Activated CD4-positive, alpha-beta T cell treated with anti-CD3 and anti-CD28 coated beads, Interleukin-2, amount 50 U/mL, for 16 hours (primary cell): ENCODE data around the gene TBX22.
"Not testable (repeated sequence)": the region's sequence is repeated elsewhere in the genome, so short reads cannot be mapped to it uniquely, and the experiment has no call there.

ENCODE experiments used
- DNase-seq: peaks from one replicate; pipeline ENCODE4 v3.0.0-alpha.2; 2020

Gene TBX22

GRCh38 chrX:80014141-80014940 lies at the start of gene TBX22:
Gene TBX22 (plus strand): TSS chrX:80014753. CDS start chrX:80022270, 7,517 bp downstream.
- DNase-seq: no peak

GRCh38 chrX:79975605-79976004 lies 38.9 kb upstream of the TBX22 start:
- no peak for DNase-seq

GRCh38 chrX:80004458-80004857 lies 10.1 kb upstream of the TBX22 start:
- no peak for DNase-seq

- DNase-seq: no peak
These were observed 3.0 kb upstream of the TBX22 start for GRCh38 chrX:80011522-80011921.

GRCh38 chrX:80016182-80016581 lies 1.6 kb downstream of the TBX22 start:
- no peak for DNase-seq

- no peak for DNase-seq
These were observed 7.1 kb downstream of the TBX22 start for GRCh38 chrX:80021621-80022020.

GRCh38 chrX:80022363-80023031 lies 7.9 kb downstream of the TBX22 start:
- no peak for DNase-seq

- no peak for DNase-seq
These were observed 11.6 kb downstream of the TBX22 start for GRCh38 chrX:80026116-80026515.

- not testable (repeated sequence) for DNase-seq
These were observed 51.6 kb downstream of the TBX22 start for GRCh38 chrX:80066156-80066555.

- DNase-seq: not testable (repeated sequence)
These were observed 61.1 kb downstream of the TBX22 start for GRCh38 chrX:80075625-80076024.
